GM12874 (cell line): ENCODE results near the gene RPS5.

Experiments
- TF ChIP-seq, protein P1 (sequence below): IDR thresholded peaks from 2 replicates; pipeline ENCODE4 v1.5.1; 2011; ENCODE audit warnings: low read depth, mild to moderate bottlenecking, control low read depth, low read length, moderate library complexity; ENCODE audit not compliant: insufficient read depth

The RPS5 gene

DNA sequence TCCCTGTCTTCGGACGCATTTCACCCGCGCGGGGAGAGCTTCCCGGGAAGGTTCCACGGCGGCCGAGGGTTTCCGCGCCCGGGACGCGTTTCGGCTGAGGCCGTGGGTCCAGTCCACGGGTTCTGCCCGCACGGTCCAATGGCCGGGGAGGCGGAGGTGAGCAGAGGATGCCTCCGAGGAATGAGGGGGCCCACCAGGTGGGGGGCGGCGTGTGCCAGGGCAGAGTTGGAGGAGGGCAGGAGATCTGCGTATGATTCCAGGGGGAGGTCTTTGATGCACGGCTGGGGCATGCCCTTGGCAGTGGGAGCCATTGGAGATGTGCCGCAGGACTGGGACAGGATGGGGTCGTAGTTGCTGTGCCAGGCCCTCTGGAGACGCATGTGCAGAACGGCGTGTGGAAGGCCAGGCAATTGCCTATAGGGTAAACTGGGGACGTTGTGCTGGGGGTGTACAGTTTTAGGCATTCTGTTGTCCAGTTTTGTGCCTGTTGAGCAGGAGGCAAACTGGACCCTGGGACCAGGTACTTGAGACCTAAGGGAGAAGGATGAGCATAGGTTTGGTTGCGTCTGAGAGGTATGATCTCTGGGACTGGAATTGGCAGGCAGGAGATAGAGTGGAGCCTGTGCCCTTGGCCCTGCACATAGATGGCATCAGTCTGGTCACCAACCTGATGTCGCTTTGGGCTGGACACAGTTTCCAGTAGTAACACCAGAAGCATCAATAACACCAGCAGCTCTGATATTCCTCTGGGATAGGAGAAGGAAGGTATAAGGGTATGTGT lies 22.1 kb downstream of the RPS5 start:
- TF ChIP-seq, protein P1, sequence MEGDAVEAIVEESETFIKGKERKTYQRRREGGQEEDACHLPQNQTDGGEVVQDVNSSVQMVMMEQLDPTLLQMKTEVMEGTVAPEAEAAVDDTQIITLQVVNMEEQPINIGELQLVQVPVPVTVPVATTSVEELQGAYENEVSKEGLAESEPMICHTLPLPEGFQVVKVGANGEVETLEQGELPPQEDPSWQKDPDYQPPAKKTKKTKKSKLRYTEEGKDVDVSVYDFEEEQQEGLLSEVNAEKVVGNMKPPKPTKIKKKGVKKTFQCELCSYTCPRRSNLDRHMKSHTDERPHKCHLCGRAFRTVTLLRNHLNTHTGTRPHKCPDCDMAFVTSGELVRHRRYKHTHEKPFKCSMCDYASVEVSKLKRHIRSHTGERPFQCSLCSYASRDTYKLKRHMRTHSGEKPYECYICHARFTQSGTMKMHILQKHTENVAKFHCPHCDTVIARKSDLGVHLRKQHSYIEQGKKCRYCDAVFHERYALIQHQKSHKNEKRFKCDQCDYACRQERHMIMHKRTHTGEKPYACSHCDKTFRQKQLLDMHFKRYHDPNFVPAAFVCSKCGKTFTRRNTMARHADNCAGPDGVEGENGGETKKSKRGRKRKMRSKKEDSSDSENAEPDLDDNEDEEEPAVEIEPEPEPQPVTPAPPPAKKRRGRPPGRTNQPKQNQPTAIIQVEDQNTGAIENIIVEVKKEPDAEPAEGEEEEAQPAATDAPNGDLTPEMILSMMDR = no peak

DNA sequence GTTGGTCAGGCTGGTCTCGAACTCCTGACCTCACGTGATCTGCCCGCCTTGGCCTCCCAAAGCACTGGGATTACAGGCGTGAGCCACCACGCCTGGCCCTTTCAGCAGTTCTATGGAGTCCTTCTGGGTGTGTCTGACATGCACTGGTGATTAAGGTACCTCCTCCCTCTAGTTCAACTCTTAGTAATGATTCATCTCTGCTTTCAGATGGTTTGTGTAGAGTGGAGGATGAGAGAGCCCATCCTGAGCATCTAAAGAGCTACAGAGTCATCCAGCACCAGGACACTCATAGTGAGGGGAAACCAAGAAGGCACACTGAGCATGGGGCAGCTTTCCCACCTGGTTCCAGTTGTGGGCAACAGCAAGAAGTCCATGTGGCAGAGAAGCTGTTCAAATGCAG lies 29.5 kb downstream of the RPS5 start:
- TF ChIP-seq, protein P1 = no peak

DNA sequence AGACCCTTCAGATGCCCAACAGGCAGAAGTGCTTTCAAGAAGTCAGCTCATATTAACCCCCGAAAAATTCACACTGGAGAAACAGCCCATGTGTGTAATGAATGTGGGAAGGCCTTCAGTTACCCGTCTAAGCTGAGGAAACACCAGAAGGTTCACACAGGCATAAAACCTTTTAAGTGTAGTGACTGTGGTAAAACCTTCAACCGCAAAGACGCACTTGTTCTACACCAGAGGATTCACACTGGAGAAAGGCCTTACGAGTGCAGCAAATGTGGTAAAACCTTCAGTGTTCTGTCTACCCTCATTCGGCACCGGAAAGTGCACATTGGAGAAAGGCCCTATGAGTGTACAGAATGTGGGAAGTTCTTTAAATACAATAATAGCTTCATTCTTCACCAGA lies 30.0 kb downstream of the RPS5 start:
- TF ChIP-seq, protein P1 = no peak

DNA sequence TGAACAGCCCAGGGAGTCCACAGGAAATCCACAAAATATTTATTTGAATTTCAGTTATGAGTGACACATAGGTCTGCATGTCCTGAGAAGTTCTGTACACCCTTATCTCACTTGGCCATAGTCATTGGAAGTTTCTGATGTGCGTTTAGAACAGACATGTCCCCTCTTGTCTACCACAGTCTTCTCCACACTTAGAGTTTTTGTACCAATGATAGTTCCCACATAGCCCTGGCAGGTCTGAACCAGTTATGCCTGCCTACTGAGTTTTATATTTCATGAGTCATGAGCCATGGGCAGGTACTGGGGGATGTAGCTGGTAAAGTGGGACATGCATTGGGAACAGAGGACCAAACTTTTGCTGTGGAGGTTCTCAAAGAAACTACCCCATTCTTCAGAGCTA lies 41.5 kb downstream of the RPS5 start:
- TF ChIP-seq, protein P1 = no peak

DNA sequence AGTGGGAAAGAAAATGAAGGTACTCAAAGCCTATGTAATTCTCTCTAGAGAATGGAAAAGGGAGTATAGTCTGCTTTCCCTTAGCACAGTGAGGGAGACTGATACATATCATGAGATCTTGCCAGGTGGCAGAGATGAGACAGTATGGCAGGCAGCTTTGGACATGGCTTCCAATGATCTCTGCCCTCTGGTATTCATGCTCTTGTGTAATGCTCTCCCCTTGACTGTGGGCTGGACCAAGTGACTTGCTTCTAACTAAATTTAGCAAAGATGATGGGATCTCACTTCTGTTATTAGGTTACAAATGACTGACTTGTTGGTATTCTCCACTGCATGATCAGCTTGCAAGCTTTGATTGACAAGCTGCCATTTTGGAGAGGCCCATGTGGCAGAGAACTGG lies 42.7 kb downstream of the RPS5 start:
- TF ChIP-seq, protein P1 = no peak

DNA sequence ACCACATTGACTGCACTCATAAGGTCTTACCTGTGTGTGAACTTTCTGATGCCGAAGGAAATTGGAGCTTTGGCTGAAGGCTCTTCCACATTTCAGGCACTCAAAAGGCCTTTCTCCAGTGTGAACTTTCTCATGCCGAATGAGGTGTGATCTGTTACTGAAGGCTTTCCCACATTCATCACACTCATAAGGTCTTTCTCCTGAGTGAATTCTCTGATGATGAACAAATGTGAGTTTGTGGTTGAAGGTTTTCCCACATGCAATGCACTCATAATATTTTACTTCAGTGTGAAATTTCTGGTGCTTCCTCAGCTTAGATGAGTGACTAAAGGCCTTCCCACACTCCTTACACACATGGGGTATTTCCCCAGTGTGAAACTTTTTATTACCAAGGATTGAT lies 47.1 kb downstream of the RPS5 start:
- TF ChIP-seq, protein P1 = no peak

DNA sequence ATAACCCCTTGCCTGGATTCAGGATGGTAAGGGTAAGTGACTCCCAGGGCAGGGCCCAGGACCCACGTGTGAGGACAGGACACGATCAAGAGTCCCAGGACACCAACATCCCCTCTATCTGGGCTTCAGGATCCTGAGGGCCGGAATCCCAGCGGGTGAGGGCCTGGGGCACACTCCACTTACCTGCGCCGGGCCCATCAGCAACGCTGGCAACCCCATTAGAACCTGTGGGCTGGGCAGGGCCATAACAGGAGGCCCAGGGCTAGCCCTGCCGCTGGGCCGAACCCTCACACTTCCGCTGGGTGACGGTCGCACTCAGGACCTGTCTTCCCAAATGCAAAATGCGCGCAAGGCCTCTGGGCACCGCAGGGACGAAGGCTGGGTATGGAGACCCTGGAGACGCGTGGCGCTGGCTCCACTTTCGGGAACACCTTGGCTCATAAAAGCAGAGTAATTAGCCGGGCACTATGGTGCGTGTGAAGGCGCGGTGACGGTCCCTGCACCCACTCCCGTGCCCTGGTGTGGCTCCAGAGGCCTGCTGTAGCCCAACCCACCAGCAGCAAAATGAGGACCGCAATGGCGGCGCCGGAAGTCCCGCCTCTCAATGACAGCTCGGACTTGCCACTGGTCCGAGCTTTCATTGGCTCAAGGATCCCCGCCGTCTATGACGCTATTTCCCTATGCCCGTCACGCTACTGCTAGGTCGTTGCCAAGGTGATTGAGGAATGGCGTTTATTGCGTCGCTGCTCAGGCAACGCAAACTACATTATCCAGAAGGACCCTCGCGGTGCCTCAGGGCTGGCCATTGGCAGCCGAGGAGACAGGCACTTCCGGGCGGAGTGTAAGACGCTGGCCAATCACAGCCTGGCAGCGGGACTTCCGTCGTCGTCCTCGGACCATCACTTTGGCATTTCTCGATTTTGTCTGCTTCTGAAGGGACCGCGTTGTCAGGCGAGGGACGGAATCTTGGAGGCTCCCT lies 52.8 kb downstream of the RPS5 start, which contains the start of gene ZNF132:
TSS of gene ZNF132 (minus strand) at position 578 of the 979 bp plus-strand sequence. CDS start at position 246, 332 bp downstream.
- TF ChIP-seq, protein P1 = no peak
